ENCODE data around the gene SMAD4.

DNA sequence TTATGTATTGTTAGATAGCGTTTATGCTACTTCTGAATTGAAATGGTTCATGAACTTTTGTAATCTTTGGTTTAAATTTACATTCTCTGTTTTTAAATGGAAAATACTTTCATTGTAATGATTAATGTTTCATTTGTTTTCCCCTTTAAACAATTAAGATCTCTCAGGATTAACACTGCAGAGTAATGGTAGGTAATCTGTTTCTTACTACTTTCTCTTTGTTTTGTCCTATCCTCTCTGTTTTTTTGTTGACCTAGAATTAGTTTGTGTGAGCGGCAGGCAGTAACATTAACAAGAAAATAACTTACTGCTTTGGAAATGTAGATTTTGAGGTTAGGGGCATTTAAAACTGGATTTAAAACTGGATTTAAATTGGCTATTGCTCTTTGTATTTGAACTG, 19.1 kb downstream of the SMAD4 start:
- TF ChIP-seq ZFP36 (IDR thresholded peaks at IDR 0.05; ENCODE audit: borderline replicate concordance, partially characterized antibody), result no peak
- no peak for TF ChIP-seq RAD21 (conservative IDR thresholded peaks at IDR 0.05 in 1 of 2, IDR thresholded peaks at IDR 0.05 in 1 of 2)
- TF ChIP-seq RFX5 (IDR thresholded peaks at IDR 0.05), result no peak
- TF ChIP-seq MAFK (IDR thresholded peaks at IDR 0.05; ENCODE audit: partially characterized antibody), result no peak
- no peak for TF ChIP-seq EP300 (IDR thresholded peaks at IDR 0.05)
- TF ChIP-seq, protein P1, sequence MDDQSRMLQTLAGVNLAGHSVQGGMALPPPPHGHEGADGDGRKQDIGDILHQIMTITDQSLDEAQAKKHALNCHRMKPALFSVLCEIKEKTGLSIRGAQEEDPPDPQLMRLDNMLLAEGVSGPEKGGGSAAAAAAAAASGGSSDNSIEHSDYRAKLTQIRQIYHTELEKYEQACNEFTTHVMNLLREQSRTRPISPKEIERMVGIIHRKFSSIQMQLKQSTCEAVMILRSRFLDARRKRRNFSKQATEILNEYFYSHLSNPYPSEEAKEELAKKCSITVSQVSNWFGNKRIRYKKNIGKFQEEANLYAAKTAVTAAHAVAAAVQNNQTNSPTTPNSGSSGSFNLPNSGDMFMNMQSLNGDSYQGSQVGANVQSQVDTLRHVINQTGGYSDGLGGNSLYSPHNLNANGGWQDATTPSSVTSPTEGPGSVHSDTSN (IDR thresholded peaks at IDR 0.05), result no peak
- TF ChIP-seq, protein P2, sequence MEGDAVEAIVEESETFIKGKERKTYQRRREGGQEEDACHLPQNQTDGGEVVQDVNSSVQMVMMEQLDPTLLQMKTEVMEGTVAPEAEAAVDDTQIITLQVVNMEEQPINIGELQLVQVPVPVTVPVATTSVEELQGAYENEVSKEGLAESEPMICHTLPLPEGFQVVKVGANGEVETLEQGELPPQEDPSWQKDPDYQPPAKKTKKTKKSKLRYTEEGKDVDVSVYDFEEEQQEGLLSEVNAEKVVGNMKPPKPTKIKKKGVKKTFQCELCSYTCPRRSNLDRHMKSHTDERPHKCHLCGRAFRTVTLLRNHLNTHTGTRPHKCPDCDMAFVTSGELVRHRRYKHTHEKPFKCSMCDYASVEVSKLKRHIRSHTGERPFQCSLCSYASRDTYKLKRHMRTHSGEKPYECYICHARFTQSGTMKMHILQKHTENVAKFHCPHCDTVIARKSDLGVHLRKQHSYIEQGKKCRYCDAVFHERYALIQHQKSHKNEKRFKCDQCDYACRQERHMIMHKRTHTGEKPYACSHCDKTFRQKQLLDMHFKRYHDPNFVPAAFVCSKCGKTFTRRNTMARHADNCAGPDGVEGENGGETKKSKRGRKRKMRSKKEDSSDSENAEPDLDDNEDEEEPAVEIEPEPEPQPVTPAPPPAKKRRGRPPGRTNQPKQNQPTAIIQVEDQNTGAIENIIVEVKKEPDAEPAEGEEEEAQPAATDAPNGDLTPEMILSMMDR (IDR thresholded peaks at IDR 0.05), result no peak
- TF ChIP-seq JUN (IDR thresholded peaks at IDR 0.05), result no peak
- TF ChIP-seq, protein P3, sequence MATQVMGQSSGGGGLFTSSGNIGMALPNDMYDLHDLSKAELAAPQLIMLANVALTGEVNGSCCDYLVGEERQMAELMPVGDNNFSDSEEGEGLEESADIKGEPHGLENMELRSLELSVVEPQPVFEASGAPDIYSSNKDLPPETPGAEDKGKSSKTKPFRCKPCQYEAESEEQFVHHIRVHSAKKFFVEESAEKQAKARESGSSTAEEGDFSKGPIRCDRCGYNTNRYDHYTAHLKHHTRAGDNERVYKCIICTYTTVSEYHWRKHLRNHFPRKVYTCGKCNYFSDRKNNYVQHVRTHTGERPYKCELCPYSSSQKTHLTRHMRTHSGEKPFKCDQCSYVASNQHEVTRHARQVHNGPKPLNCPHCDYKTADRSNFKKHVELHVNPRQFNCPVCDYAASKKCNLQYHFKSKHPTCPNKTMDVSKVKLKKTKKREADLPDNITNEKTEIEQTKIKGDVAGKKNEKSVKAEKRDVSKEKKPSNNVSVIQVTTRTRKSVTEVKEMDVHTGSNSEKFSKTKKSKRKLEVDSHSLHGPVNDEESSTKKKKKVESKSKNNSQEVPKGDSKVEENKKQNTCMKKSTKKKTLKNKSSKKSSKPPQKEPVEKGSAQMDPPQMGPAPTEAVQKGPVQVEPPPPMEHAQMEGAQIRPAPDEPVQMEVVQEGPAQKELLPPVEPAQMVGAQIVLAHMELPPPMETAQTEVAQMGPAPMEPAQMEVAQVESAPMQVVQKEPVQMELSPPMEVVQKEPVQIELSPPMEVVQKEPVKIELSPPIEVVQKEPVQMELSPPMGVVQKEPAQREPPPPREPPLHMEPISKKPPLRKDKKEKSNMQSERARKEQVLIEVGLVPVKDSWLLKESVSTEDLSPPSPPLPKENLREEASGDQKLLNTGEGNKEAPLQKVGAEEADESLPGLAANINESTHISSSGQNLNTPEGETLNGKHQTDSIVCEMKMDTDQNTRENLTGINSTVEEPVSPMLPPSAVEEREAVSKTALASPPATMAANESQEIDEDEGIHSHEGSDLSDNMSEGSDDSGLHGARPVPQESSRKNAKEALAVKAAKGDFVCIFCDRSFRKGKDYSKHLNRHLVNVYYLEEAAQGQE (IDR thresholded peaks at IDR 0.05), result no peak
